AG09319 (cell line): ENCODE results near the gene C2CD2.

Experiments used
- DNase-seq: peaks from one replicate; pipeline ENCODE4 v3.0.0-alpha.2; 2010; ENCODE audit warnings: low read depth; ENCODE audit errors: extremely low read depth
- TF ChIP-seq, protein P1 (sequence below): IDR thresholded peaks from 2 replicates; pipeline ENCODE4 v1.5.1; 2011; ENCODE audit warnings: low read depth, mild to moderate bottlenecking, inconsistent platforms, low read length, moderate library complexity

C2CD2 gene

DNA sequence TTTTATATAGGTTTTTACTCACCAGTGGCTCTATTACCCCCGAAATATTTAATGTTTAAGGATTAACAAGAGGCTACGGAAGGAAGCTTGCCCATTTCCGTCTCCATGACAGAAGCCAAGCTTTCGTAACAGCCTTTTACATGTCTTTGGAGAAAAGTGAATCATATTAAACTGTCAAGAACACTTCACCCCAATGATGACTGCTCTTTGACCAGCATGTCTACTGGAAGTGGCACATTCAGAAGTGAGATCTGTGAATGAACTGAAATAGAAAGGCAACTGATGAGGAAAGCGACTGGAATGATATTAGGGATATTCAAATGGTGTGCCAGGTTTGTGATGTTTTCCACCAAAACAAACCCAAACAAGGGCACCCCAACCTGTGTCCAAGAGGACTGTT, 66.2 kb downstream of the C2CD2 start:
- DNase-seq = no peak
- TF ChIP-seq, protein P1, sequence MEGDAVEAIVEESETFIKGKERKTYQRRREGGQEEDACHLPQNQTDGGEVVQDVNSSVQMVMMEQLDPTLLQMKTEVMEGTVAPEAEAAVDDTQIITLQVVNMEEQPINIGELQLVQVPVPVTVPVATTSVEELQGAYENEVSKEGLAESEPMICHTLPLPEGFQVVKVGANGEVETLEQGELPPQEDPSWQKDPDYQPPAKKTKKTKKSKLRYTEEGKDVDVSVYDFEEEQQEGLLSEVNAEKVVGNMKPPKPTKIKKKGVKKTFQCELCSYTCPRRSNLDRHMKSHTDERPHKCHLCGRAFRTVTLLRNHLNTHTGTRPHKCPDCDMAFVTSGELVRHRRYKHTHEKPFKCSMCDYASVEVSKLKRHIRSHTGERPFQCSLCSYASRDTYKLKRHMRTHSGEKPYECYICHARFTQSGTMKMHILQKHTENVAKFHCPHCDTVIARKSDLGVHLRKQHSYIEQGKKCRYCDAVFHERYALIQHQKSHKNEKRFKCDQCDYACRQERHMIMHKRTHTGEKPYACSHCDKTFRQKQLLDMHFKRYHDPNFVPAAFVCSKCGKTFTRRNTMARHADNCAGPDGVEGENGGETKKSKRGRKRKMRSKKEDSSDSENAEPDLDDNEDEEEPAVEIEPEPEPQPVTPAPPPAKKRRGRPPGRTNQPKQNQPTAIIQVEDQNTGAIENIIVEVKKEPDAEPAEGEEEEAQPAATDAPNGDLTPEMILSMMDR = no peak

DNA sequence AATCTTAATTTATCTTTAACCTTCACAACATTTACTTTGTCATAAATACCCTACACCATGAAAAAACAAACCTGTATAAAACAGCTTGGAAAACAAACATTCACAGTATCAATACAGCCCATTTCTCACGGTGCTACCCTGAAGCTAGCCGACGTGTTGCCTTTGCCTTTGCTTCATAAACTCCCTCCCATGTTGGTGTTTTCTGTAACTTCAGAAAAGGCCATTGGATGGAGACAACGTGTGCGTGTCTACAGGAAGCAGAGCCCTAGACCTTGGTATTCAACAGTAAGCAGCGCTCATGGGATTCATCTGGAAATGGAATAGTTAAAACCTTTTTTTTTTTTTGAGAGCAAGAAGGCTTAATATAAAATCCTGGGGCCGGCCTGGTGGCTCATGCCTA, 67.5 kb downstream of the C2CD2 start:
- DNase-seq = no peak
- TF ChIP-seq, protein P1 = no peak

DNA sequence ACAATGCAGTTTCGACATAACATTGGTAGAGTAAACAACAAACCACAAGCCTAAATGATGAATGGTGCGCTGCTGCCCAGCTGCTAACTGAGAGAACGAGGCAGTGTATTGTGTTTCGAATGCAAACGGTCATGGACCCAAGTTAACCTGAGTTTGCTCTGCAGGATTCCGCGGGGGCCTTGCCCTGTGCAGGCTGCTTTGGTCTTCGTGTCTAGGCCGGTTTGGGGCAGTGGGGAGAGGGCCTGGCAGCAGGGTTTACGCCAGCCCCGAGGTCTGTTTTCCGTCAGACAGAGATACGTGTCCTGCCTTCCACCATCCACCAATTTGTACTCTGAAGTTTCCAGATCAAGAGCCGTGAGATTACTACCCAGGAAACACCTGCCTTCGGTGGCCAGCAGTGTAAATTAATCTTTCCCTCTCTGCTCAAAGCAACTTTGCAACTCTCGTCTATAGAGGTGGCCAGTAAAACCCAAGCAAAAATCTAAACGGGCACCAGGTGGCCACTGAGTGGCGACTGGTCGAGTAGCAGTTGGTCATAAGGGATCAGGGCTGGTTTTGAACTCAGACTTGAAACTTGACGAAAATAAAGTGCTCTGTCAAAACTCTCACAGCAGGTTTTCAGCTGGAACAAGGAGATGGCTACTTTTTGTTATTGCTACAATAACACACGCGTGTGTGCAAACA, 68.3 kb downstream of the C2CD2 start:
- no peak for DNase-seq

DNA sequence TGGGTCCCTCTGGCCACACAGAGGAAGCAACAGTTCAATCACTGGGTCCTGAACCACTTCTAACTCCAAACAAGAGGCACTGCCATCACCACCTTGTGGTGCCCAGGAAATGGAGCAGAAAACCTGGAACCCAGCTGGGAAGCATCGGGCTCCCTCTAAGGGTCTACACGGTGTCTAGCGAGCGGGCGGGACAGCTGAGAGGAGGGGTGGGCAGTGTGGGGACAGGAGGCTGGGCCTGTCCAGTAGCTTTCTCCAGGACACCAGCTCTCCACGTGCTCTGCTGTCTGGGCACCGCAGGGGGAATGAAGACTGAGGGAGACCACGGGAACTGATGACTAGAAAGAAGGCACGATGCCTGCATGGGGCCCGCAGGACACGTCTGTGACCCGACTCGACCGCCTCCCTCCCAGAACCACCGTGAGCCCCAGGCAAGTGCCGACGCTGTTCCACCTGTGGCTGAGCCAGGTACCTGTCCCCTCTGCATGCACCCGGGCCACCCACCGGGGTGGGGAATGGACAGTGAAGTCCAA, 69.3 kb downstream of the C2CD2 start:
- TF ChIP-seq, protein P1 = no peak
- no peak for DNase-seq

More for the DNA sequence above, 68.3 kb downstream of the C2CD2 start:
- TF ChIP-seq, protein P1 = no peak

DNA sequence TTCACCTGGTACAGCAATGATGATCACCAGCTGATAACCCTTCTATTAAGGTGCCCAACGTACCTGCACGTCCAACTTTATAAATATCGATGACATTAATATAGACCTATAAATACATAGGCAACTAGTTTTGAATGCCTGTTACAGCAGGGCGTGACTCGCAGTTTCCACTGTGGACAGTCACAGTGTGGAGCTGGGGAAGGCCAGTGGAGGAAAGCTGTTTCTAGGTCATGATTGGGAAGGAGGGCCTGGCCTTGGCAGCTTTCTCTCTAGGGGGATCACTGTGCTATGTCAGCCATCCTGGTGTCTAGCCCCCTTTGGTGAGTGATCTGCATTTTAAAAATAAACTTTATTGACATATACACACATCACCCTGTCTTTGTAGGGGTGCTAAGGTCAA, 70.2 kb downstream of the C2CD2 start:
- TF ChIP-seq, protein P1 = no peak
- no peak for DNase-seq

DNA sequence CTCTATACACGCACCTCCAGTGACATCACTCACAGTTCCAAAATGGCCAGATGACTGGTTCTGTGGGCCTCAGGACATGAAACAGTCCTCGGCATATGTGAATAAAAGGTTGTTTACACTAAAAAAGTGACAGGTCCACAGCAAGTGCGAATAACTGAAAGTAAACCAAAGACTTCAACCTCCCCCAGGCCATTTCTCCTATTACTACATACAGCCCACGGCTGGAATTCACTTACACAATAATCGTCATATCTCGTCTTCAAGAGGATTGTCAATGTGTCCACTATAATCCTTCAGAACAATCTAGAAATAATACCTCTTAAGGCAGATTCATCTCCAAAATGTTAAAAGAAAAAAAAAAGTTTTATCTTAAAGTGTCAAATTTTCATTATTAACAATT, 72.8 kb downstream of the C2CD2 start:
- TF ChIP-seq, protein P1 = no peak
- no peak for DNase-seq

DNA sequence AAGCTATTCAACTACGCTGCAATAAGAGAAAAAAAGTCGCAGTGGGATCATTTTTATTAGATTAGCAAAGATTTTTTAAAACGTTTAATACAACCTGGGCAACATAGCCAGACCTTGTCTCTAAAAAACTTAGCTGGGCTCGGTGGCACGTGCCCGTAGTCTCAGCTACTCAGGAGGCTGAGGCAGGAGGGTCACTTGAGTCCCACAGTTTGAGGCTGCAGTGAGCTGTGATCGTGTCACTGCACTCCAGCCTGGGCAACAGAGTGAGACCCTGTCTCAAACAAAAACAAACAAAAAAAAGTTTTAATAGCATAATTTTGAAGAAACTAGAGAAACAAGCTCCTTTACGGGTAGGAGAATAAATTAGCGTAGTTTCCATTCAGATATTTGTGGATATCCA, 73.7 kb downstream of the C2CD2 start:
- no peak for DNase-seq
- TF ChIP-seq, protein P1 = no peak
